ENCODE measurements around the gene PPP5C. TPM values are rescaled to one million over a fixed set of nuclear protein-coding genes. Genes with fewer than 3 reads are reported as not detected.

The PPP5C gene
- polyA plus RNA-seq, 1 donor from 2014 or later = 99.3 TPM

GRCh38 chr19:46303691-46304397 lies 43.0 kb upstream of the PPP5C start:
- H3K79me2 ChIP-seq (replicated peaks; ENCODE audit: insufficient read depth, low read length) = no peaks in the 10 kb centered on the region
- no peak overlapping the region for H3K4me2 ChIP-seq (ENCODE audit: low read length)
- H3K9me3 ChIP-seq (ENCODE audit: low read length) = no peaks in the 10 kb centered on the region
- no peak overlapping the region for H3K27ac ChIP-seq (ENCODE audit: low read length)
- no peaks in the 10 kb centered on the region for H3F3A ChIP-seq (ENCODE audit: insufficient read depth, low read length, poor library complexity, severe bottlenecking)
- H3K27me3 ChIP-seq (ENCODE audit: insufficient read depth, low read depth, low read length) = no peaks in the 10 kb centered on the region
- TF ChIP-seq SMC3 (conservative IDR thresholded peaks at IDR 0.05; ENCODE audit: poor library complexity) (no peak), EZH2 (IDR thresholded peaks at IDR 0.05; ENCODE audit: borderline replicate concordance, insufficient read depth, low read length, poor library complexity, severe bottlenecking) (no peak), POLR2AphosphoS5 (IDR thresholded peaks at IDR 0.05) (no peak), MXI1 (conservative IDR thresholded peaks at IDR 0.05; ENCODE audit: poor library complexity, severe bottlenecking) (no peak), RAD21 (conservative IDR thresholded peaks at IDR 0.05) (no peak), TAF1 (IDR thresholded peaks at IDR 0.05; ENCODE audit: low read depth) (no peak), EP300 (conservative IDR thresholded peaks at IDR 0.05; ENCODE audit: poor library complexity, severe bottlenecking) (no peak), CTCF (IDR thresholded peaks at IDR 0.05; ENCODE audit: poor library complexity, severe bottlenecking) (no peak)
- TF ChIP-seq, protein P1, sequence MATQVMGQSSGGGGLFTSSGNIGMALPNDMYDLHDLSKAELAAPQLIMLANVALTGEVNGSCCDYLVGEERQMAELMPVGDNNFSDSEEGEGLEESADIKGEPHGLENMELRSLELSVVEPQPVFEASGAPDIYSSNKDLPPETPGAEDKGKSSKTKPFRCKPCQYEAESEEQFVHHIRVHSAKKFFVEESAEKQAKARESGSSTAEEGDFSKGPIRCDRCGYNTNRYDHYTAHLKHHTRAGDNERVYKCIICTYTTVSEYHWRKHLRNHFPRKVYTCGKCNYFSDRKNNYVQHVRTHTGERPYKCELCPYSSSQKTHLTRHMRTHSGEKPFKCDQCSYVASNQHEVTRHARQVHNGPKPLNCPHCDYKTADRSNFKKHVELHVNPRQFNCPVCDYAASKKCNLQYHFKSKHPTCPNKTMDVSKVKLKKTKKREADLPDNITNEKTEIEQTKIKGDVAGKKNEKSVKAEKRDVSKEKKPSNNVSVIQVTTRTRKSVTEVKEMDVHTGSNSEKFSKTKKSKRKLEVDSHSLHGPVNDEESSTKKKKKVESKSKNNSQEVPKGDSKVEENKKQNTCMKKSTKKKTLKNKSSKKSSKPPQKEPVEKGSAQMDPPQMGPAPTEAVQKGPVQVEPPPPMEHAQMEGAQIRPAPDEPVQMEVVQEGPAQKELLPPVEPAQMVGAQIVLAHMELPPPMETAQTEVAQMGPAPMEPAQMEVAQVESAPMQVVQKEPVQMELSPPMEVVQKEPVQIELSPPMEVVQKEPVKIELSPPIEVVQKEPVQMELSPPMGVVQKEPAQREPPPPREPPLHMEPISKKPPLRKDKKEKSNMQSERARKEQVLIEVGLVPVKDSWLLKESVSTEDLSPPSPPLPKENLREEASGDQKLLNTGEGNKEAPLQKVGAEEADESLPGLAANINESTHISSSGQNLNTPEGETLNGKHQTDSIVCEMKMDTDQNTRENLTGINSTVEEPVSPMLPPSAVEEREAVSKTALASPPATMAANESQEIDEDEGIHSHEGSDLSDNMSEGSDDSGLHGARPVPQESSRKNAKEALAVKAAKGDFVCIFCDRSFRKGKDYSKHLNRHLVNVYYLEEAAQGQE (IDR thresholded peaks at IDR 0.05; ENCODE audit: borderline replicate concordance) = no peak
- H2AFZ ChIP-seq (ENCODE audit: low read depth, low read length) = no peak overlapping the region
- no peaks in the 10 kb centered on the region for H3K9me2 ChIP-seq (ENCODE audit: insufficient read depth, low read length)
- no peaks in the 10 kb centered on the region for H4K20me1 ChIP-seq (ENCODE audit: insufficient read depth)
- no peak overlapping the region for H3K4me3 ChIP-seq (ENCODE audit: low read length)
- no peaks in the 10 kb centered on the region for H3K36me3 ChIP-seq (ENCODE audit: insufficient read depth, low read length)
- no peak overlapping the region for H3K9ac ChIP-seq (ENCODE audit: low read length)

- Histone ChIP-seq H3K27ac (ENCODE audit: low read length) (no peak overlapping the region), H3K79me2 (replicated peaks; ENCODE audit: insufficient read depth, low read length) (no peaks in the 10 kb centered on the region), H3K36me3 (ENCODE audit: insufficient read depth, low read length) (no peaks in the 10 kb centered on the region), H3F3A (ENCODE audit: insufficient read depth, low read length, poor library complexity, severe bottlenecking) (no peaks in the 10 kb centered on the region), H2AFZ (ENCODE audit: low read depth, low read length) (no peak overlapping the region), H3K9me2 (ENCODE audit: insufficient read depth, low read length) (no peaks in the 10 kb centered on the region), H3K4me3 (ENCODE audit: low read length) (no peak overlapping the region), H3K9me3 (ENCODE audit: low read length) (no peaks in the 10 kb centered on the region), H3K27me3 (ENCODE audit: insufficient read depth, low read depth, low read length) (no peaks in the 10 kb centered on the region), H4K20me1 (ENCODE audit: insufficient read depth) (no peaks in the 10 kb centered on the region), H3K9ac (ENCODE audit: low read length) (no peak overlapping the region), H3K4me2 (ENCODE audit: low read length) (no peak overlapping the region)
- TF ChIP-seq TAF1 (IDR thresholded peaks at IDR 0.05; ENCODE audit: low read depth) (no peak), MXI1 (conservative IDR thresholded peaks at IDR 0.05; ENCODE audit: poor library complexity, severe bottlenecking) (no peak), CTCF (IDR thresholded peaks at IDR 0.05; ENCODE audit: poor library complexity, severe bottlenecking) (no peak), EZH2 (IDR thresholded peaks at IDR 0.05; ENCODE audit: borderline replicate concordance, insufficient read depth, low read length, poor library complexity, severe bottlenecking) (no peak), SMC3 (conservative IDR thresholded peaks at IDR 0.05; ENCODE audit: poor library complexity) (no peak), EP300 (conservative IDR thresholded peaks at IDR 0.05; ENCODE audit: poor library complexity, severe bottlenecking) (no peak), RAD21 (conservative IDR thresholded peaks at IDR 0.05) (no peak), POLR2AphosphoS5 (IDR thresholded peaks at IDR 0.05) (no peak)
- TF ChIP-seq, protein P1 (IDR thresholded peaks at IDR 0.05; ENCODE audit: borderline replicate concordance) = no peak
These were observed 40.4 kb upstream of the PPP5C start for GRCh38 chr19:46306501-46306900.
